GM18517 (cell line): ENCODE data around the gene PNPT1.
"Not testable (repeated sequence)": the region's sequence is repeated elsewhere in the genome, so short reads cannot be mapped to it uniquely, and the experiment has no call there.

Experiments
- ATAC-seq: cut with Tn5 transposase; IDR thresholded peaks from one replicate; pipeline ENCODE4 v1.9.1; 2021; ENCODE audit warnings: mild to moderate bottlenecking, moderate library complexity; ENCODE audit not compliant: unreplicated experiment

The PNPT1 gene

GRCh38 chr2:55693181-55694125, at the start of gene PNPT1:
Gene PNPT1, minus strand, starts transcription at chr2:55693844. Its CDS starts 21 bp downstream, at chr2:55693823.
- peak; percentile 100 for ATAC-seq

DNA sequence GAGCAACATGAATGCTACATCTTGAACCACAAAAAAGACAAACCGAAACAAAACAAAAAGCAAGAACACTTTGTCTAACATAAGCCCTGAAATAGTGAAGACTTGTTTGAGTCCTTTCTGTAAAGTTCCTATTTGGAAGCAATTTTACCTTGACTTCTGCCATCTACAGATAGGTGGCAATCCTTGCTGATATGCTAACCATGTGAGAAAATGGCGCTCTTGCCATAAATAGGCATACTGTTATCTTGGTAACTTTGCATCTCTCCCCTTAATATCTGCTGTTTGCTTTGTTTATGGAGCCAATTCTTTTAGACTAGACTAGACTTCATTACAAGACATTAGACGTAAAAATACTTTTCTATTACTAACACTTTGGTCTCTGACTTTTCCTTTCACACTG, 49.4 kb upstream of the PNPT1 start:
- no peak for ATAC-seq

GRCh38 chr2:55736019-55736536, 42.4 kb upstream of the PNPT1 start:
- ATAC-seq = not testable (repeated sequence)

GRCh38 chr2:55734726-55735125, 41.1 kb upstream of the PNPT1 start:
- no peak for ATAC-seq

DNA sequence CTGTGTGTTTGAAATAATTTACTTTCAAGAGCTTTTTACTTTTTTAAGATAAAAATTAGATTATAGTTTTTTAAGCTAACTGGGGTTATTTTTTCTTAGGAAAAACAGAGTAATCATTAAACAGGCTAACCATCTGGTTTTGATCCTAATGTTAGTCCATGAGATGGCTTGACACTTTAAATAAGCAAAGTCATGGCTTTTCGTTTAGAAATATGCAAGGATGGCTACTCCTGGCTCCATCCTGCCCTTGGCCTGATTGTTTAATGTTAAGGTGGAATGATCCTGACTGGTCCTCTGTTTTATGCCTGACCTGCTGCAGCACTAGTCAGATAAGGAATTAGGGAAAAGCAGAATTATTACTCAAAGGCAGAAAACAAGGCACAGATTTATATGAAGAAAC, 39.7 kb upstream of the PNPT1 start:
- no peak for ATAC-seq

DNA sequence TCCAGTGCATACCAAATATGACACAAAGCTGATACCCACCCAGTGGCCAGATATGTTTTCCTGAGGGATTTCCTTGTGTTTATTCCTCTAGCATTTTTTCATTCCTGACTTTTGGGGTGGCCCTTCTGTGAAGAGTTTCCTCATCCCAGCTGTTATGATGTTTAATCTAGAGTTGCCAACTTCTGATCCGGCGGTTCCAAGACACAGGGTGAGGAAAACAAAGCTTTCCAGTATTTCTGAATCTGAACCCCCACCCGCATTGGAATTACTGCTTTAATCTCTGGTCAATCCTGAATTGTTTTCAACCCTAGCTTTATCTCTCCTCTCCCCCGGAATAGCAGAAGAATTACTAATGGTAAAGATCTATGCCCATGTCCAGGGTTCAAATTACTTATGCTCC, 39.2 kb upstream of the PNPT1 start:
- ATAC-seq = no peak

- ATAC-seq = no peak
Measured at GRCh38 chr2:55729136-55729685, 35.6 kb upstream of the PNPT1 start.

GRCh38 chr2:55721596-55722215, 28.1 kb upstream of the PNPT1 start:
- no peak for ATAC-seq

DNA sequence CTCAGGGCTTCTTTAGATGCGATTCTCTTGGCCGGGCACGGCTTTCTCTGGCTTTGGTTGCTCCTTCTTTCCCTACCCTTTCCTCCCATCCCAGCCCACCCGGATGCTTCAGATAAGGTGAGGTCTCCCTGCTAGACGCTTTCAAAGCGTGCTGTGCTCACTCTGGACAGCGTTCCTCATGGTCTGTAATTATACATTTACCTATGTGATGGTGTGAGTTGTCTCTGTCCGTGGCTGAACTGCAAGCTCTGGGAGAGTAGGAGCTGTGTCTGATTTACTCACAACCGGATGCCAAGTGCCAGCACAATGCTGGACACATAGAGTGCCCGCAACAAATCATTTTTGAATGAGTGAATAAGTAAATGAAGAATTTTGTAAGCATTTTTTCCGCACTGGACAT, 26.8 kb upstream of the PNPT1 start:
- ATAC-seq = no peak

DNA sequence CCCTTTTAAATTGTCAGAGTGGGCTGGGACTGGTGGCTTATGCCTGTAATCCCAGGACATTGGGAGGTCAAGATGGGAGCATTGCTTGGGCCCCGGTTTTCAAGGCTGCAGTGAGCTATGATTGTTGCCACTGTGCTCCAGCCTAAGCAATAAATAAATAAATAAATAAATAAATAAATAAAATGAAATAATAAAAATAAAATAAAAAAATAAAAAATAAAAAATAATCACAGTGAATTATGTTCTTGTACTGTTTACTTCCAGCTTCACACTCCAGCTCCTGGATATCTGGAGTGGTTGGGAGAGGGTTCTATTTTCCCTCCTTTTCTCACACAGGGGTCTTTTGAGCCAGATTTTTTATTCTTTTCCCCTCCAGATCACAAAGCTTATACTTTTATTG, 26.2 kb upstream of the PNPT1 start:
- no peak for ATAC-seq

- ATAC-seq = peak; percentile 75
Measured at GRCh38 chr2:55718165-55719008, 24.7 kb upstream of the PNPT1 start.

GRCh38 chr2:55715626-55716025, 22.0 kb upstream of the PNPT1 start:
- no peak for ATAC-seq

GRCh38 chr2:55715178-55715577, 21.5 kb upstream of the PNPT1 start:
- not testable (repeated sequence) for ATAC-seq

- no peak for ATAC-seq
Measured at GRCh38 chr2:55712477-55713060, 18.9 kb upstream of the PNPT1 start.

GRCh38 chr2:55710025-55710424, 16.4 kb upstream of the PNPT1 start:
- ATAC-seq = no peak

GRCh38 chr2:55707751-55708150, 14.1 kb upstream of the PNPT1 start:
- ATAC-seq = no peak

DNA sequence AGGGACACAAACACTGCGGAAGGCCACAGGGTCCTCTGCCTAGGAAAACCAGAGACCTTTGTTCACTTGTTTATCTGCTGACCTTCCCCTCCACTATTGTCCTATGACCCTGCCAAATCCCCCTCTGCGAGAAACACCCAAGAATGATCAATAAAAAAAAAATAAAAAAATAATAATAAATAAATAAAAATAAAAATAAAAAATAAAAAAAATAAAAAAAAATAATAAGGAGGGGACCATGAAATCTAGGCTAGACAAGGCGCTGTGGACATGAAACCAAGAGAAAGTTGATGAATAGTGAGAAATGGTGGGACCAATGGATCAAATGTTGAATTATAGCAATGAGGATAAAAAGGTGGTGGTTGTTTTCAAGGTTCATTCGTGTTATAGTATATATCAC, 12.6 kb upstream of the PNPT1 start:
- ATAC-seq = not testable (repeated sequence)

DNA sequence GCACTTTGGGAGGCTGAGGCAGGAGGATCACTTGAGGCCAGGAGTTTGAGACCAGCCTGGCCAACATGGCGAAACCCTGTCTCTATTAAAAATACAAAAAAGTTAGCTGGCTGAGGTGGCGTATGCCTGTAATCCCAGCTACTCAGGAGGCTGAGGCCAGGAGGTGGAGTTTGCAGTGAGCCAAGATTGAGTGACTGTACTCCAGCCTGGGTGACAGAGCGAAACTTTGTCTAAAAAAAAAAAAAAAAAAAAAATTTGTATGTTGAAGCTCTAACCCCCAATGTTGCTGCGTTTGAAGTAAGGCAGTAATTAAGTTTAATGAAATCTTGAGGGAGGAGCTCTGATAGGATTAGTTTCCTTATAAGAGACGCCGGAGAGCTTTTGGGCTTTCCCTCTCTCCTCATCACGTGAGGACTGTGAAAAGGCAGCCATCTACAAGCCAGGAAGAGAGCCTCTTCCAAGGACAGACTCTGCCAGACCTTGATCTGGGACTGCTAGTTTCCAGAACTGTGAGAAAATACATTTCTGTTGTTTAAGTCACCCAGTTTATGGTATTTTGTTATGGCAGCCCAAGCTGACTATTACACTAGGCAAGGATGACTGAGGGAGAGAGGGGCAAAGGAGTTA, 11.5 kb upstream of the PNPT1 start:
- no peak for ATAC-seq

DNA sequence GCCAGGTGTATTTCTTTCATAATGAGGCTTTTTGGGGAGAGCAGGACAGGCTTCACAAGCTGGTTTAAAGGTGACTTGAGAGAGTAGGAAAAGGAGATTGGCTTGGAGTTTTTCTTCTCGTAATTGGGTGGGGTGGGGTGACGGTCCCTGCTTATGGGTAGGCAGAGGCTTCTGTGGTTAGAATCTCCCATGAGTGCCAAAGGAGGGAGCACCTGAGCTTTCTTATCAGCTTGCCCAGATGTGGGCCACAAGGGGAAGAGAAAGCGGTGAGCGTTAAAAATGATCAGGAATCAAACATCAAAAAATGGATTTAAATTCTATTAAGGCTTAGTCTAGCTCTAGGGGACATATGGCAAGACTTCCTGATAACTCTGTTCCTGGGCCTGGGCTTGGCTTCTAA, 9.7 kb upstream of the PNPT1 start:
- ATAC-seq = no peak

GRCh38 chr2:55692740-55693139, 904 bp downstream of the PNPT1 start:
- ATAC-seq = peak; percentile 3
